ENCODE measurements around the gene SELENON.

Gene SELENON

DNA sequence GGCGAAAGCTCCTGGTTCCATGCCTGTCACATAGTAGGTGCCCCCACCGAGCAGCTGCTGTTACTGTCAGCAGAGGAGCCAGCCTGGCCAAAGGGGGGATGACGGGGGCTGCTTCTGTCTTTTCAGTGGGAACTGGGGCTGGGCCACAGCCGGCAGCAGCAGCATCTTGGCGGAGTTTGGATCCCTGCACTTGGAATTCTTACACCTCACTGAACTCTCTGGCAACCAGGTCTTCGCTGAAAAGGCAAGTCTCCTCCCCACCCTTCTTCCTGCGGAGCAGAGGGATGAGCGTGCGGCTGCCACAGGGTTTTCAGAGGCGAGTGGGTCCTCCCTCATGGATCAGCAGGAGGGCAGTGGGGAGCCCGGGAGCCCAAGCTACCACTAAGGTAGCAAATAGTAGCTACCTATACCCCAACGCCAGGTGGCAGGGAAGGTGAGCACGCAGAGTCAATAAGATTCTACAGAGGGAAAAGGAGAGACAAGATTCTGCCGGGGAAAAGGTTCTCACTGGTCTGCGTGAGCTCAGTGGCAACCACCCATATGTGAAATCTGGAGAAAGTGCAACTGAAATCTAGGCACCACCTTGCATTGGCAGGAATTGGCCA is 41.4 kb upstream of the SELENON start:
- no peak for DNase-seq (ENCODE audit: low read depth in 1 of 2, low spot score in 1 of 2)
- TF ChIP-seq, protein P1, sequence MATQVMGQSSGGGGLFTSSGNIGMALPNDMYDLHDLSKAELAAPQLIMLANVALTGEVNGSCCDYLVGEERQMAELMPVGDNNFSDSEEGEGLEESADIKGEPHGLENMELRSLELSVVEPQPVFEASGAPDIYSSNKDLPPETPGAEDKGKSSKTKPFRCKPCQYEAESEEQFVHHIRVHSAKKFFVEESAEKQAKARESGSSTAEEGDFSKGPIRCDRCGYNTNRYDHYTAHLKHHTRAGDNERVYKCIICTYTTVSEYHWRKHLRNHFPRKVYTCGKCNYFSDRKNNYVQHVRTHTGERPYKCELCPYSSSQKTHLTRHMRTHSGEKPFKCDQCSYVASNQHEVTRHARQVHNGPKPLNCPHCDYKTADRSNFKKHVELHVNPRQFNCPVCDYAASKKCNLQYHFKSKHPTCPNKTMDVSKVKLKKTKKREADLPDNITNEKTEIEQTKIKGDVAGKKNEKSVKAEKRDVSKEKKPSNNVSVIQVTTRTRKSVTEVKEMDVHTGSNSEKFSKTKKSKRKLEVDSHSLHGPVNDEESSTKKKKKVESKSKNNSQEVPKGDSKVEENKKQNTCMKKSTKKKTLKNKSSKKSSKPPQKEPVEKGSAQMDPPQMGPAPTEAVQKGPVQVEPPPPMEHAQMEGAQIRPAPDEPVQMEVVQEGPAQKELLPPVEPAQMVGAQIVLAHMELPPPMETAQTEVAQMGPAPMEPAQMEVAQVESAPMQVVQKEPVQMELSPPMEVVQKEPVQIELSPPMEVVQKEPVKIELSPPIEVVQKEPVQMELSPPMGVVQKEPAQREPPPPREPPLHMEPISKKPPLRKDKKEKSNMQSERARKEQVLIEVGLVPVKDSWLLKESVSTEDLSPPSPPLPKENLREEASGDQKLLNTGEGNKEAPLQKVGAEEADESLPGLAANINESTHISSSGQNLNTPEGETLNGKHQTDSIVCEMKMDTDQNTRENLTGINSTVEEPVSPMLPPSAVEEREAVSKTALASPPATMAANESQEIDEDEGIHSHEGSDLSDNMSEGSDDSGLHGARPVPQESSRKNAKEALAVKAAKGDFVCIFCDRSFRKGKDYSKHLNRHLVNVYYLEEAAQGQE (IDR thresholded peaks at IDR 0.05; ENCODE audit: insufficient replicate concordance, low read depth) = no peak
- no peak for TF ChIP-seq GABPA (IDR thresholded peaks at IDR 0.05; ENCODE audit: low read depth)
- TF ChIP-seq, protein P2, sequence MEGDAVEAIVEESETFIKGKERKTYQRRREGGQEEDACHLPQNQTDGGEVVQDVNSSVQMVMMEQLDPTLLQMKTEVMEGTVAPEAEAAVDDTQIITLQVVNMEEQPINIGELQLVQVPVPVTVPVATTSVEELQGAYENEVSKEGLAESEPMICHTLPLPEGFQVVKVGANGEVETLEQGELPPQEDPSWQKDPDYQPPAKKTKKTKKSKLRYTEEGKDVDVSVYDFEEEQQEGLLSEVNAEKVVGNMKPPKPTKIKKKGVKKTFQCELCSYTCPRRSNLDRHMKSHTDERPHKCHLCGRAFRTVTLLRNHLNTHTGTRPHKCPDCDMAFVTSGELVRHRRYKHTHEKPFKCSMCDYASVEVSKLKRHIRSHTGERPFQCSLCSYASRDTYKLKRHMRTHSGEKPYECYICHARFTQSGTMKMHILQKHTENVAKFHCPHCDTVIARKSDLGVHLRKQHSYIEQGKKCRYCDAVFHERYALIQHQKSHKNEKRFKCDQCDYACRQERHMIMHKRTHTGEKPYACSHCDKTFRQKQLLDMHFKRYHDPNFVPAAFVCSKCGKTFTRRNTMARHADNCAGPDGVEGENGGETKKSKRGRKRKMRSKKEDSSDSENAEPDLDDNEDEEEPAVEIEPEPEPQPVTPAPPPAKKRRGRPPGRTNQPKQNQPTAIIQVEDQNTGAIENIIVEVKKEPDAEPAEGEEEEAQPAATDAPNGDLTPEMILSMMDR (IDR thresholded peaks at IDR 0.05; ENCODE audit: insufficient read depth, low read length) = no peak
- no peak for TF ChIP-seq POLR2AphosphoS5 (IDR thresholded peaks at IDR 0.05; ENCODE audit: low read depth)
- TF ChIP-seq SPI1 (IDR thresholded peaks at IDR 0.05; ENCODE audit: borderline replicate concordance, low read depth) = no peak
- no peak overlapping the region for H3K27ac ChIP-seq (replicated peaks)

DNA sequence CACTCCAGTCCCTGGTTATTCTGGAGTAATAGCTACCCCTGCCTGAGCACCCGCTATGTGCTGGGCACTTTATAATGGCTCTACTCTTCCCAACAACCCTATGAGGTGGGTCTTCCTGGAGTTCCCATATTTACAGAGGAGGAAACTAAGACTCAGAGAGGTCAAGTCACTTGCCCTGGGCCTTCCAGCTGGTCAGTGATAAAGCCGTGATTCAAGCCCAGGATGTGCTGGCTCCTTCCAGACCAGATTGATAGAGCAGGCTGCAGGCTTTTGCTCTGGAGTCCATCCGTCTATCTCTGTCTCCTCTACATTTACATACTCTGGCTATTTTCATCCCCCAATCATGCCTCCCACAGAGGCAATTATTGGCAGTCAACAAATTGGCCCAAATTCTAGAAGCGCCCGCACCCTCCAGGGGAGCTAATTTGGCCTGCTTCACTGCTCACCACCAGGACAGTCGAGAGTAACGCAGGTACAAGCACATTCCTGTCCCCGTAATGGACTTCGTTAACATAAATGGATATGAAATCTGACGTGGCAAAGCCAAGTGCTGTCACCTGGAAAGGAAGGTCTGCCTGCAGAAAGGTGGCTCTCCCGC is 39.8 kb upstream of the SELENON start:
- Histone ChIP-seq H3K27ac (replicated peaks) (no peak overlapping the region), H3K27me3 (ENCODE audit: insufficient read depth, poor library complexity, severe bottlenecking) (no peaks in the 10 kb centered on the region), H3K4me3 (replicated peaks; ENCODE audit: insufficient read depth, low read length) (no peak overlapping the region)
- TF ChIP-seq, protein P1 (IDR thresholded peaks at IDR 0.05; ENCODE audit: insufficient replicate concordance, low read depth) = no peak
- TF ChIP-seq POLR2AphosphoS5 (IDR thresholded peaks at IDR 0.05; ENCODE audit: low read depth) = no peak
- TF ChIP-seq, protein P2 (IDR thresholded peaks at IDR 0.05; ENCODE audit: insufficient read depth, low read length) = no peak
- TF ChIP-seq SPI1 (IDR thresholded peaks at IDR 0.05; ENCODE audit: borderline replicate concordance, low read depth) = no peak
- no peak for DNase-seq (ENCODE audit: low read depth in 1 of 2, low spot score in 1 of 2)

More for the DNA sequence above, 41.4 kb upstream of the SELENON start:
- no peak overlapping the region for H3K4me3 ChIP-seq (replicated peaks; ENCODE audit: insufficient read depth, low read length)
- H3K27me3 ChIP-seq (ENCODE audit: insufficient read depth, poor library complexity, severe bottlenecking) = no peaks in the 10 kb centered on the region

DNA sequence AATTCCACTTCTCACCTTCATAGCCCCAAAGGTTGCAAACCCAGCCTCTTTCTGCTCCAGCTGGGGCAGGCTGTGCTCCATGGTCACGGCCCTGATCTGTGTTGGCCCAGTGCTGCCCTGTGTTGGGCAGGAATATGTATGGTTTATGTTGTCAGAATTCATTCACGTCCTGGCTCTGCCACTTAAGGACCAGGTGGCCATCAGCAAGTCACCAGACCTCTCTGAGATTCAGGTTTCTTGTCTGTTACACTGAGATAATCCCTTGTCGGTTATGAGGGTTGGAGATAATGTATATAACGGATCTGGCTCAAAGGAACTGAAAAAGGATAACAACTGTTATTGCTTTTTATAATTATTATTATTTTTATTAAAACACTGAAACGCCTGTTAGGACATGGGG is 39.1 kb upstream of the SELENON start:
- no peak for DNase-seq (ENCODE audit: low read depth in 1 of 2, low spot score in 1 of 2)

More for the DNA sequence above, 39.1 kb upstream of the SELENON start:
- Histone ChIP-seq H3K27ac (replicated peaks) (no peak overlapping the region), H3K4me3 (replicated peaks; ENCODE audit: insufficient read depth, low read length) (no peak overlapping the region), H3K27me3 (ENCODE audit: insufficient read depth, poor library complexity, severe bottlenecking) (no peaks in the 10 kb centered on the region)
- no peak for TF ChIP-seq SPI1 (IDR thresholded peaks at IDR 0.05; ENCODE audit: borderline replicate concordance, low read depth)
- no peak for TF ChIP-seq GABPA (IDR thresholded peaks at IDR 0.05; ENCODE audit: low read depth)
- TF ChIP-seq, protein P2 (IDR thresholded peaks at IDR 0.05; ENCODE audit: insufficient read depth, low read length) = no peak
- TF ChIP-seq POLR2AphosphoS5 (IDR thresholded peaks at IDR 0.05; ENCODE audit: low read depth) = no peak
- TF ChIP-seq, protein P1 (IDR thresholded peaks at IDR 0.05; ENCODE audit: insufficient replicate concordance, low read depth) = no peak
